ENCODE data around the gene THSD7B. TPM values are rescaled to one million over a fixed set of nuclear protein-coding genes. Genes with fewer than 3 reads are reported as not detected.

THSD7B gene
- polyA plus RNA-seq, 1 donor from 2014 or later, result 0.46 TPM

DNA sequence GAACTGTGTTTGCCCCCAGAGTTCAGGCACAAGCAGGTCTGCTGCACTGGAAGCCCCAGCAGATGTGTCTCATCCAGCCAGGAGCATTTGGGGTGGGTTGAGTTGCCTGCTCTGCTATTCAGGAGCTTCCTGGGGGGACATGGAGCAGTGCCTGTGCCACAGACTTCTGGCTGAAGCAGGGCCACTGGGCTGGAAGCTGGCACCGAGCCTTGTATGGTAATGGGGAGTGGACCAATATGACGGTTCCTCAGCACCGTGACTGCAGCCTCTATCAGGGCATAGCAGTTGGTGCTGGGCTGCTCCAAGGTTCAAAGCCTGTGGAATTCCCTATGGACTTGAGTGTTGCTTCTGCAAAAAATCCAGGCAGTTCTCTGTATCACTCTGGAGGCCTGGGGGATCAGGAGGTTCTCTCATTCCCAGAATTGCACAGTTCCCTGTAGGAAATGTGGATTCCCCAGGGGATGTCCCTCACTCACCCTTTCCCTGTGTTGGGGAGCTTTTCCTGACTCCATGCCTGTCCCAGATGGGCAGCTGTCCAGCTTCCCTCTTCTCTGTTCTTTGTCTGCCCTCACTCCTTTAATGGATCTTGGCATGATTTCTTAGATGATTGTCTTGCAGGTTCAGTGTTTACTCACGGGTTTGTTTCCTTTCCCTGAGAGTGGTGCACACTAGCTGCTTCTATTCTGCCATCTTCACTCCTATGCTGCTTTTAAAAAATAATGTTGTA lies 37.2 kb upstream of the THSD7B start:
- Histone ChIP-seq H4K20me1 (ENCODE audit: insufficient read depth) (no peaks in the 10 kb centered on the region), H3K9ac (ENCODE audit: low read length) (no peak overlapping the region), H3K4me2 (ENCODE audit: low read length) (no peak overlapping the region), H3F3A (ENCODE audit: insufficient read depth, low read length, poor library complexity, severe bottlenecking) (no peaks in the 10 kb centered on the region), H3K27ac (ENCODE audit: low read length) (no peak overlapping the region), H3K9me3 (ENCODE audit: low read length) (no peaks in the 10 kb centered on the region), H3K79me2 (replicated peaks; ENCODE audit: insufficient read depth, low read length) (no peaks in the 10 kb centered on the region), H3K36me3 (ENCODE audit: insufficient read depth, low read length) (no peaks in the 10 kb centered on the region), H2AFZ (ENCODE audit: low read depth, low read length) (no peak overlapping the region), H3K9me2 (ENCODE audit: insufficient read depth, low read length) (no peaks in the 10 kb centered on the region), H3K27me3 (ENCODE audit: insufficient read depth, low read depth, low read length) (no peaks in the 10 kb centered on the region), H3K4me3 (ENCODE audit: low read length) (no peak overlapping the region)
- TF ChIP-seq SMC3 (conservative IDR thresholded peaks at IDR 0.05; ENCODE audit: poor library complexity) (no peak), EP300 (conservative IDR thresholded peaks at IDR 0.05; ENCODE audit: poor library complexity, severe bottlenecking) (no peak), POLR2AphosphoS5 (IDR thresholded peaks at IDR 0.05) (no peak), TAF1 (IDR thresholded peaks at IDR 0.05; ENCODE audit: low read depth) (no peak), EZH2 (IDR thresholded peaks at IDR 0.05; ENCODE audit: borderline replicate concordance, insufficient read depth, low read length, poor library complexity, severe bottlenecking) (no peak), MXI1 (conservative IDR thresholded peaks at IDR 0.05; ENCODE audit: poor library complexity, severe bottlenecking) (no peak), RAD21 (conservative IDR thresholded peaks at IDR 0.05) (no peak), REST (IDR thresholded peaks at IDR 0.05; ENCODE audit: borderline replicate concordance) (no peak)
- TF ChIP-seq, protein P1, sequence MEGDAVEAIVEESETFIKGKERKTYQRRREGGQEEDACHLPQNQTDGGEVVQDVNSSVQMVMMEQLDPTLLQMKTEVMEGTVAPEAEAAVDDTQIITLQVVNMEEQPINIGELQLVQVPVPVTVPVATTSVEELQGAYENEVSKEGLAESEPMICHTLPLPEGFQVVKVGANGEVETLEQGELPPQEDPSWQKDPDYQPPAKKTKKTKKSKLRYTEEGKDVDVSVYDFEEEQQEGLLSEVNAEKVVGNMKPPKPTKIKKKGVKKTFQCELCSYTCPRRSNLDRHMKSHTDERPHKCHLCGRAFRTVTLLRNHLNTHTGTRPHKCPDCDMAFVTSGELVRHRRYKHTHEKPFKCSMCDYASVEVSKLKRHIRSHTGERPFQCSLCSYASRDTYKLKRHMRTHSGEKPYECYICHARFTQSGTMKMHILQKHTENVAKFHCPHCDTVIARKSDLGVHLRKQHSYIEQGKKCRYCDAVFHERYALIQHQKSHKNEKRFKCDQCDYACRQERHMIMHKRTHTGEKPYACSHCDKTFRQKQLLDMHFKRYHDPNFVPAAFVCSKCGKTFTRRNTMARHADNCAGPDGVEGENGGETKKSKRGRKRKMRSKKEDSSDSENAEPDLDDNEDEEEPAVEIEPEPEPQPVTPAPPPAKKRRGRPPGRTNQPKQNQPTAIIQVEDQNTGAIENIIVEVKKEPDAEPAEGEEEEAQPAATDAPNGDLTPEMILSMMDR (IDR thresholded peaks at IDR 0.05; ENCODE audit: poor library complexity, severe bottlenecking), result no peak

DNA sequence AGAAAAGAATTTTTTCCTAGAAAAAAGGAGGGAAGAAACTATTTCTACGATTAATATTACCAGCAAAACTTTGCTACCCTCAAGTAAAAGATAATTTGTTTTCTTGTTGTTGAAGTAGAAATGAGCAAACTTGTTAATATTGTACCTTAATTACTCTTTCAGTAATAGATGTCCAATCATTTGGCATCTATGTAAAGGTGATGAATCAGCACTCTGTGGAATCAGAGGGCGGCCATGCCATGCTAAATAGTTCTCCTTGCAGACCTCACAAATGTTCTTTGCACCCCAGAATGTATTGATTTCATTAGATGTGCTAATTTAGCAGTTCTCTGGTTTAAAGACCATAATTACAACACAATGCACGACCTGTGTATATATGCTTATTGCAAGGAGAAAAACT lies 29.1 kb upstream of the THSD7B start:
- Histone ChIP-seq H3K79me2 (replicated peaks; ENCODE audit: insufficient read depth, low read length) (no peaks in the 10 kb centered on the region), H3F3A (ENCODE audit: insufficient read depth, low read length, poor library complexity, severe bottlenecking) (no peaks in the 10 kb centered on the region), H3K9me2 (ENCODE audit: insufficient read depth, low read length) (no peaks in the 10 kb centered on the region), H3K9ac (ENCODE audit: low read length) (no peak overlapping the region), H3K4me3 (ENCODE audit: low read length) (no peak overlapping the region), H3K36me3 (ENCODE audit: insufficient read depth, low read length) (no peaks in the 10 kb centered on the region), H3K4me2 (ENCODE audit: low read length) (no peak overlapping the region), H2AFZ (ENCODE audit: low read depth, low read length) (no peak overlapping the region), H3K9me3 (ENCODE audit: low read length) (no peaks in the 10 kb centered on the region), H3K27me3 (ENCODE audit: insufficient read depth, low read depth, low read length) (no peaks in the 10 kb centered on the region), H3K27ac (ENCODE audit: low read length) (no peak overlapping the region), H4K20me1 (ENCODE audit: insufficient read depth) (no peaks in the 10 kb centered on the region)
- TF ChIP-seq REST (IDR thresholded peaks at IDR 0.05; ENCODE audit: borderline replicate concordance) (no peak), EZH2 (IDR thresholded peaks at IDR 0.05; ENCODE audit: borderline replicate concordance, insufficient read depth, low read length, poor library complexity, severe bottlenecking) (no peak)
